DND-41 (cell line): ENCODE measurements around the gene JAZF1.

Experiments
- EZH2 ChIP-seq: IDR thresholded peaks from 3 replicates; pipeline ENCODE4 v1.6.1; 2012; ENCODE audit warnings: borderline replicate concordance, low read depth, mild to moderate bottlenecking, moderate library complexity, low read length, inconsistent platforms; ENCODE audit not compliant: severe bottlenecking
- TF ChIP-seq, protein P1 (sequence below): IDR thresholded peaks from 2 replicates; pipeline ENCODE4 v1.5.1; 2012; ENCODE audit warnings: borderline replicate concordance, low read length, moderate library complexity, mild to moderate bottlenecking; ENCODE audit not compliant: poor library complexity, severe bottlenecking; ENCODE audit errors: extremely low read depth

DNA sequence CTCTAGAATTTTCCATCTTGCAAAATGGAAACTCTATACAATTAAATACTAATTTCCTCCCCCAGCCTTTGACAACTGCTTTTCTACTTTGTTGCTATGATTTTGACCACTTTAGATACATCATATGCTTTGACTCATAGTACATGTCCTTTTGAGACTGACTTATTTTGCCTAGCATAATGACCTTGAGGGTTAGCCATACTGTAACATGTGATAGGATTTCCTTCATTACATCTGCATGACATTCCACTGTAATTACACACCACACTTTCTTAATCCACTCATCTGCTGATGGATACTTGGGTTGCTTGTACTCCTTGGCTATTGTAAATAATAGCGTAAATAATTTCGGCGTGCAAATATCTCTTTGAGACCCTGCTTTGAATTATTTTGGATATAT, 127.7 kb downstream of the JAZF1 start:
- TF ChIP-seq, protein P1, sequence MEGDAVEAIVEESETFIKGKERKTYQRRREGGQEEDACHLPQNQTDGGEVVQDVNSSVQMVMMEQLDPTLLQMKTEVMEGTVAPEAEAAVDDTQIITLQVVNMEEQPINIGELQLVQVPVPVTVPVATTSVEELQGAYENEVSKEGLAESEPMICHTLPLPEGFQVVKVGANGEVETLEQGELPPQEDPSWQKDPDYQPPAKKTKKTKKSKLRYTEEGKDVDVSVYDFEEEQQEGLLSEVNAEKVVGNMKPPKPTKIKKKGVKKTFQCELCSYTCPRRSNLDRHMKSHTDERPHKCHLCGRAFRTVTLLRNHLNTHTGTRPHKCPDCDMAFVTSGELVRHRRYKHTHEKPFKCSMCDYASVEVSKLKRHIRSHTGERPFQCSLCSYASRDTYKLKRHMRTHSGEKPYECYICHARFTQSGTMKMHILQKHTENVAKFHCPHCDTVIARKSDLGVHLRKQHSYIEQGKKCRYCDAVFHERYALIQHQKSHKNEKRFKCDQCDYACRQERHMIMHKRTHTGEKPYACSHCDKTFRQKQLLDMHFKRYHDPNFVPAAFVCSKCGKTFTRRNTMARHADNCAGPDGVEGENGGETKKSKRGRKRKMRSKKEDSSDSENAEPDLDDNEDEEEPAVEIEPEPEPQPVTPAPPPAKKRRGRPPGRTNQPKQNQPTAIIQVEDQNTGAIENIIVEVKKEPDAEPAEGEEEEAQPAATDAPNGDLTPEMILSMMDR = no peak
- TF ChIP-seq EZH2 = no peak
